GM12873 (cell line): ENCODE results near the gene CUX1.

Experiments used
- TF ChIP-seq, protein P1 (sequence below): IDR thresholded peaks from 2 replicates; pipeline ENCODE4 v1.5.1; 2012; ENCODE audit warnings: low read depth, mild to moderate bottlenecking, moderate library complexity, low read length, control low read depth; ENCODE audit not compliant: insufficient read depth; ENCODE audit errors: missing control alignments

CUX1 gene

DNA sequence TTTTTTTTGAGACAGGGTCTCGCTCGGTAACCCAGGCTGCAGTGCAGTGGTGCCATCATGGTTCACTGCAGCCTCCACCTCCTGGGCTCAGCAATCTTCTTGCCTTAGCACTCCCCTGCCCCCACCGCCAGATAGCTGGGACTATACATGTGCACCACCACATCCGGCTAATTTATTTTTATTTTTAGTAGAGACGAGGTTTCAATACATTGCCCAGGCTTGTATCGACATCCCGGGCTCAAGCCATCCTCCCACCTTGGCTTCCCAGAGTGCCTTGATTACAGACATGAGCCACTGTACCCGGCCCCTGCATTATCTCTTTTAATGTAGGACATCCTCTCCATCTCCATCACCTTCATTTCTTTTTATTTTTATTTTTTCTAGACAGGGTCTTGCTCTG is 213.3 kb downstream of the CUX1 start:
- TF ChIP-seq, protein P1, sequence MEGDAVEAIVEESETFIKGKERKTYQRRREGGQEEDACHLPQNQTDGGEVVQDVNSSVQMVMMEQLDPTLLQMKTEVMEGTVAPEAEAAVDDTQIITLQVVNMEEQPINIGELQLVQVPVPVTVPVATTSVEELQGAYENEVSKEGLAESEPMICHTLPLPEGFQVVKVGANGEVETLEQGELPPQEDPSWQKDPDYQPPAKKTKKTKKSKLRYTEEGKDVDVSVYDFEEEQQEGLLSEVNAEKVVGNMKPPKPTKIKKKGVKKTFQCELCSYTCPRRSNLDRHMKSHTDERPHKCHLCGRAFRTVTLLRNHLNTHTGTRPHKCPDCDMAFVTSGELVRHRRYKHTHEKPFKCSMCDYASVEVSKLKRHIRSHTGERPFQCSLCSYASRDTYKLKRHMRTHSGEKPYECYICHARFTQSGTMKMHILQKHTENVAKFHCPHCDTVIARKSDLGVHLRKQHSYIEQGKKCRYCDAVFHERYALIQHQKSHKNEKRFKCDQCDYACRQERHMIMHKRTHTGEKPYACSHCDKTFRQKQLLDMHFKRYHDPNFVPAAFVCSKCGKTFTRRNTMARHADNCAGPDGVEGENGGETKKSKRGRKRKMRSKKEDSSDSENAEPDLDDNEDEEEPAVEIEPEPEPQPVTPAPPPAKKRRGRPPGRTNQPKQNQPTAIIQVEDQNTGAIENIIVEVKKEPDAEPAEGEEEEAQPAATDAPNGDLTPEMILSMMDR = no peak

DNA sequence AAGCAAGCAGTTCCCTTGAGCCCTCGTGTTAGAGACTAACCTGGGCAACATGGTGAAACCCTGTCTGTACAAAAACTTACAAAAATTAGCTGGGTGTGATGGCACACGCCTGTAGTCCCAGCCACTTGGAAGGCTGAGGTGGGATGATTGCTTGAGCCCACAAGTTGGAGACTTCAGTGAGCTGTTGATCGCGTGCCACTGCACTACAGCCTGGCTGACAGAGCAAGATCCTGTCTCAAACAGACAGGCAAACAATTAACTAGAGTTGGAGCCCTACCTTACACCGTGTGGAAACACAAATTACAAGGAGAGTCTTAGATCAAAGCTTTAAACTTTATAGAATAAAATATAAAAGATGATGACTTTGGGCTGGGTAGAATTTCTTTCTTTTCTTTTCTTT is 219.5 kb downstream of the CUX1 start:
- TF ChIP-seq, protein P1 = no peak

DNA sequence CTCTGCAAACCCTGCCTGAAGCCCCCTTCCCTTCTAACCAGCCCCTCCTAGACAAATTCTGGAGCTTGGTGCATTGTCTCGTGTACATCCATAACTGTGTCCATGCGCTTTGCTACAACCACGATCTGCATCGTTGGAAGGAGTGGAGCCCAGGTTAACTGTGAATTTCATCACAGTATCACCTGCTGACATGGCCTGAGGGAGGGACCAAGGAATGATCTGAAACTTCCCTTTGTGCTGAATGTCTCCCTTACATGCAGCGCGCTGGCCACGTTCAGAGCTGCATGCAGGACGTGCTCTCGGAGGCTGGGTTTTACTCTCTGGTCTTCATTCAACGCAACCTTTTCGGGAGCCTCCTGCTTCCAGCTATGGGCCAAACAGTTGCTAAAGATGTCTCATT is 222.3 kb downstream of the CUX1 start:
- TF ChIP-seq, protein P1 = no peak

DNA sequence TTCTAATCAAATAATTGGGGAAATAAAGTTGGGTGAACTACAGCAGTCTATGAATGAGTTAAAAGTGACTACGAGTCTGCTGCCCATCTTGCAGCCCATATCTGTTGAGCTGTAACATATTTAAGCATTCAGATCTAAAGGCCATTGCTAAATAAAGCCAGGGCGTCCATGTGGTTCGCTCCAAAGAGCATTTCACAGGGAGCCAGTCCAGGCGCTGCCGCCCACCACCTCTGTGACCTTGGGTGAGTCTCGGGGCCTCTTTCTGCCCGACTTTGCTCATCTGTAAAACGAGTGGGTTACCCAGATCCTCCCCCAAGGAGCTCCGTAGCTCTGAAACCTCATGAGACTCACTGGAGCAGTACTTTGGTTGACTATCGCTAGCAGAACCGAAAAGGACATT is 223.1 kb downstream of the CUX1 start:
- TF ChIP-seq, protein P1 = no peak

DNA sequence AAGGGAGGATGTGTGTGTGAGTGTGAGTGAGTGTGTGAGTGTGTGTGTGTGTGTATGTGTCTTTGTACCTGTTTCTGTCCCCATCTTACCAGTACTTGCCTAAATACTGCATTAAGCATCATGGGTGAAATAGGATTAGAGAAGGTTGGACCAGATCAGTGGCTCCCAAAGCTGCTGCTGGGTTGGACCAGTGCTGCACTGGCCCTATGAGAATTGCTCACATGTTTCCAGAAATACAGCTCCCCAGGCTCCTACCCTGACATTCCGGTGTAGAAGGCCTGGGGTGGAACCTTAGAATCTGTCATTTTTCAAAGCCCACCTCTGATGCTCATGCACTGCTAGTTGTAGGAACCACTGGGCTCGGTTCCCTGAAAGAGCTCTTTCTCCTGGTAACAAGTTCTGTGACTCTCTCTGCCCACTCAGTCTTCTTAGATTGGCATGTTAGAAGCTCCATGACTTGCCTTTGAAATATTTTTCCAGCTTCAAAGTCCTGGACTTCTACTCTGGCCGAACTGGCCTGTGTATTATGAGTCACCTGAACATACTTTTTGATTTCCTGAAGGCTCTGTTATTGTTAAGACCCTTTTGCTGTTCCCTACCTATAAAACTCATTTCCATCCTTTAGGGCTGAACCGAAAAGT is 224.7 kb downstream of the CUX1 start:
- TF ChIP-seq, protein P1 = no peak

DNA sequence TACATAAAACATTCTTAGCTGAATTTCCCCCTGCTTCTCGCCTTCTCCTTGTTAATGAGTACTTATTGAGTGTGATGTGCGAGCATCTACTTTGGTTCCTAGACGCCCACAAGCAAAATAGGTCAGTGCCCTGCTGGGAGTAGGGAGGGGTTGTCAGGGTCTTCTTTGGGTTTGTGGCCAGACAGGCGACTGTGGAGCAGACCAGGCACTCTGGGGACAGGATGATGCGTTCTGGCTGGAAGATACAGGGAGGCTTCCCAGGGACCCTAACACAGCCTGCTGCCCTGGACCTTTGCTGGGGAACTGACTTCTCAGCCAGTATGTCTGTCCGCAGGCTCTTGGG is 227.2 kb downstream of the CUX1 start:
- TF ChIP-seq, protein P1 = no peak

DNA sequence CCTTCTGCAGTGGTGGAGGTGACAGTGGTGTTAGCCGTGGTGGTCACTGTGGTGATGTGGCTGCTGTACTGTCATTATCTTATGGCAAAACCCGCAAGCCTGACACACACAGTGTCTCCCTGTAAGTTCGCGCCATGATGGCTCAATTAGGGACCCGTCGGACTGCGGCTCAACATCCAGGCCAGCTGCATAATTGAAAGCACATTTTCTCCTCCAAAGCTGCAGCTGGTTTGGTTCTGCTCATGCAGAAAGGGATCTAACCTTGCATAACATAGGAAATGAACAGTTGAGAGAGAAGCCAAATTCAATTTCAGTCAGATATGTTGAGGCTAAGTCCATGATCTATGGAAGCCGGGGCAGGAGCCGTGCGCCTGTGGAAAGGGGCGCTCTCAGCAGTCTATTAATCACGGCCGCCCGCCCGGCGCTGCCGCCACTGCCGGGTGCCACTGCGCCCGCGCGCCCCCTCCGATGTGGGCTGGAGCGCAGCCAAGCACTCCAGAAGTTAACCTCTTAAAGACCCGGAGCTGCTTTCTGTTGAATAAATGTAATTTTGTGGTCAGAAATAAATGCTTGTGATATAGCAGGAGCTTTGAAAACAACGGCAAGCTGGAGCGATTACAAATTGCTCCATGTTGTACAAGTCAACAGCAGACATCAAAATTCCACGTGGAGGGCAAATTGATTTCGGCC is 227.7 kb downstream of the CUX1 start:
- TF ChIP-seq, protein P1 = no peak
